ENCODE data around the gene GC. TPM values are rescaled to one million over a fixed set of nuclear protein-coding genes. Genes with fewer than 3 reads are reported as not detected.

The GC gene
- total RNA-seq, 1 experiment from 2014 or later, result not detected

GRCh38 chr4:71775449-71775848 is 8.4 kb downstream of the GC start:
- H3K18ac ChIP-seq (ENCODE audit: insufficient read length, low read depth, low read length), result no peak overlapping the region
- no peak overlapping the region for H2BK120ac ChIP-seq (ENCODE audit: low read depth, low read length, poor library complexity, severe bottlenecking)
- Mint-ChIP-seq H3K4me1 (peaks cover 5 to 13% of the 10 kb centered on the region in 2 experiments), H3K9me3 (no peaks in the 10 kb centered on the region), H3K27me3 (ENCODE audit: low read depth) (no peaks in the 10 kb centered on the region), H3K4me3 (no peak overlapping the region), H3K36me3 (ENCODE audit: insufficient read depth in 1 of 3, low read depth in 3 of 3) (no peaks in the 10 kb centered on the region; a peak in 3 of 7 replicates), H3K27ac (no peak overlapping the region)
- no peak overlapping the region for H3K4ac ChIP-seq (ENCODE audit: low read depth, low read length)
- no peak overlapping the region for H2BK15ac ChIP-seq (ENCODE audit: low read depth, low read length)
- H3K4me2 ChIP-seq (ENCODE audit: insufficient read depth, insufficient read length, low read length), result no peak overlapping the region
- no peak overlapping the region for H2BK12ac ChIP-seq (ENCODE audit: insufficient read length, low read depth, low read length)
- H3K27ac ChIP-seq (ENCODE audit: insufficient read length, low read depth, low read length), result no peak overlapping the region
- WGBS (ENCODE audit: extremely low coverage, insufficient read length, low lambda C conversion rate), result no CpG with 5 or more reads among the region's 2 CpGs
- H3K79me1 ChIP-seq (ENCODE audit: insufficient read depth, low read depth, low read length, poor library complexity, severe bottlenecking), result no peaks in the 10 kb centered on the region
- H3T11ph ChIP-seq (ENCODE audit: low read length), result no peak overlapping the region
- no peak overlapping the region for H3K56ac ChIP-seq (ENCODE audit: insufficient read length, low read depth, low read length)
- no peaks in the 10 kb centered on the region for H3K4me1 ChIP-seq (ENCODE audit: insufficient read depth, low read length)
- H2BK20ac ChIP-seq (ENCODE audit: low read depth, low read length, poor library complexity, severe bottlenecking), result no peak overlapping the region
- H3K79me2 ChIP-seq (ENCODE audit: insufficient read depth, low read length), result no peaks in the 10 kb centered on the region
- H3K23me2 ChIP-seq (ENCODE audit: insufficient read length, low read depth, low read length, poor library complexity, severe bottlenecking), result no peaks in the 10 kb centered on the region
- H4K8ac ChIP-seq (replicated peaks; ENCODE audit: insufficient read length, low read depth, low read length), result no peak overlapping the region
- H3K27me3 ChIP-seq (ENCODE audit: insufficient read depth, low read length), result no peaks in the 10 kb centered on the region
- no peak overlapping the region for H3K14ac ChIP-seq (ENCODE audit: insufficient read depth, low read length)
- no peaks in the 10 kb centered on the region for H4K20me1 ChIP-seq (ENCODE audit: control insufficient read depth, insufficient read depth, insufficient read length)
- TF ChIP-seq CTCF (conservative IDR thresholded peaks at IDR 0.05), result no peak
- no peak overlapping the region for H3K9ac ChIP-seq (ENCODE audit: extremely low read depth, insufficient read length, low read length)
- H4K5ac ChIP-seq (ENCODE audit: insufficient read length, low read depth, low read length), result no peak overlapping the region
- H2AK5ac ChIP-seq (ENCODE audit: insufficient read length, low read length), result no peak overlapping the region
- H2AFZ ChIP-seq (ENCODE audit: low read length), result no peak overlapping the region
- H2BK5ac ChIP-seq (ENCODE audit: insufficient read length, low read length), result no peak overlapping the region
- H4K91ac ChIP-seq (ENCODE audit: insufficient read length, low read depth, low read length), result no peak overlapping the region
- H3K9me3 ChIP-seq (ENCODE audit: control insufficient read depth, low read depth, low read length), result no peaks in the 10 kb centered on the region
- no peak overlapping the region for H3K23ac ChIP-seq (ENCODE audit: insufficient read length, low read depth, low read length)
- no peak for DNase-seq
